Naive B cell (primary cell): ENCODE results near the gene CEBPE. TPM values are rescaled to one million over a fixed set of nuclear protein-coding genes. Genes with fewer than 3 reads are reported as not detected.
A peak's percentile ranks its signal among the peaks of the same experiment; 100 is the strongest.

Experiments
- ATAC-seq, 2 donors: fragments of 150-1000 bp; cut with Tn5 transposase; 2 replicates each; pipeline ENCODE4 v1.10.0; 2021; ENCODE audit warnings: low read depth in 2 of 2, mild to moderate bottlenecking in 2 of 2, moderate library complexity in 2 of 2
- DNase-seq: peaks from one replicate; pipeline ENCODE4 v3.0.0; 2022
- H3K27ac Mint-ChIP-seq, 6 donors: one replicate each; pipeline ENCODE4 v1.8.0; 2020 to 2022; ENCODE audit warnings: mild to moderate bottlenecking in 6 of 6, mixed read lengths in 6 of 6, moderate library complexity in 5 of 6, inconsistent platforms in 2 of 6
- H3K27me3 Mint-ChIP-seq, 3 donors: one replicate each; pipeline ENCODE4 v1.8.0; 2021 to 2022; ENCODE audit warnings: mixed read lengths in 3 of 3, mild to moderate bottlenecking in 1 of 3
- H3K36me3 Mint-ChIP-seq, 2 donors: one replicate each; pipeline ENCODE4 v1.8.0; 2020 to 2022; ENCODE audit warnings: mixed read lengths in 2 of 2, inconsistent platforms in 1 of 2, mild to moderate bottlenecking in 1 of 2
- H3K4me1 Mint-ChIP-seq, 3 donors: one replicate each; pipeline ENCODE4 v1.8.0; 2020 to 2022; ENCODE audit warnings: mixed read lengths in 3 of 3, inconsistent platforms in 1 of 3, mild to moderate bottlenecking in 1 of 3, moderate library complexity in 1 of 3
- H3K4me3 Mint-ChIP-seq, 8 donors: one replicate each; pipeline ENCODE4 v1.8.0; 2020 to 2022; ENCODE audit warnings: mild to moderate bottlenecking in 8 of 8, mixed read lengths in 8 of 8, moderate library complexity in 8 of 8, inconsistent platforms in 2 of 8
- H3K9me3 Mint-ChIP-seq, 7 donors: one replicate each; pipeline ENCODE4 v1.8.0; 2020 to 2022; ENCODE audit warnings: mixed read lengths in 7 of 7, mild to moderate bottlenecking in 5 of 7, inconsistent platforms in 2 of 7, moderate library complexity in 1 of 7
- polyA plus RNA-seq, 6 donors: library from polyadenylated mRNA; unstranded; fragments of 300-500 nt; fragmentation: Illumina TruSeq; gene quantifications; one replicate each; pipeline ENCODE4 v1.2.3, GENCODE V29; 2021; ENCODE audit warnings: low read depth in 6 of 6

CEBPE gene
- polyA plus RNA-seq, 6 donors from 2014 or later = 0.32 to 0.61 (median 0.44) TPM; not detected in 2

GRCh38 chr14:23101986-23102625, 16.9 kb downstream of the CEBPE start:
- Mint-ChIP-seq H3K27ac (no peak overlapping the region), H3K4me3 (no peak overlapping the region), H3K36me3 (no peaks in the 10 kb centered on the region), H3K4me1 (peaks cover 10 to 32% (median 16%) of the 10 kb centered on the region in 3 donors), H3K9me3 (no peaks in the 10 kb centered on the region), H3K27me3 (no peaks in the 10 kb centered on the region)
- ATAC-seq = no peak
- no peak for DNase-seq

- Mint-ChIP-seq H3K4me1 (peaks cover 10 to 34% (median 15%) of the 10 kb centered on the region in 3 donors), H3K9me3 (no peaks in the 10 kb centered on the region), H3K27ac (no peak overlapping the region), H3K36me3 (no peaks in the 10 kb centered on the region), H3K4me3 (no peak overlapping the region), H3K27me3 (no peaks in the 10 kb centered on the region)
- DNase-seq (no peak), ATAC-seq (no peak)
These were observed 17.7 kb downstream of the CEBPE start for GRCh38 chr14:23101213-23101970.

- Mint-ChIP-seq H3K9me3 (no peaks in the 10 kb centered on the region), H3K4me3 (peak overlapping the region in 2 of 8 donors; percentile 39 to 53), H3K4me1 (peaks cover 10 to 22% (median 11%) of the 10 kb centered on the region in 3 donors), H3K27me3 (no peaks in the 10 kb centered on the region), H3K36me3 (no peaks in the 10 kb centered on the region), H3K27ac (peak overlapping the region in 2 of 6 donors; percentile 13 to 65)
- DNase-seq (no peak), ATAC-seq (no peak)
These were observed 19.7 kb downstream of the CEBPE start for GRCh38 chr14:23099212-23099861.

- H3K4me1 Mint-ChIP-seq = peaks cover 10 to 22% (median 10%) of the 10 kb centered on the region in 3 donors
- H3K27ac Mint-ChIP-seq = peak overlapping the region in 1 of 6 donors; percentile 81
- no peaks in the 10 kb centered on the region for H3K9me3 Mint-ChIP-seq
- no peaks in the 10 kb centered on the region for H3K36me3 Mint-ChIP-seq
- DNase-seq (no peak), ATAC-seq (no peak)
- H3K27me3 Mint-ChIP-seq = no peaks in the 10 kb centered on the region
- H3K4me3 Mint-ChIP-seq = peak overlapping the region in 3 of 8 donors; percentile 25 to 80 (median 67)
These were observed 21.3 kb downstream of the CEBPE start for GRCh38 chr14:23097786-23098185.

- Mint-ChIP-seq H3K27me3 (no peaks in the 10 kb centered on the region), H3K36me3 (no peaks in the 10 kb centered on the region), H3K9me3 (no peaks in the 10 kb centered on the region), H3K4me1 (peaks cover 12 to 28% (median 16%) of the 10 kb centered on the region in 3 donors), H3K4me3 (no peak within 1 kb of the TSS), H3K27ac (no peak within 1 kb of the TSS)
- ATAC-seq (peak; percentile 83 to 85), DNase-seq (peak; percentile 99)
These were observed 23.6 kb downstream of the CEBPE start, which contains the start of gene C14orf119 for GRCh38 chr14:23095196-23096108. TSS of gene C14orf119 (plus strand) at chr14:23095505. CDS start at chr14:23097659, 2,154 bp downstream.

GRCh38 chr14:23094666-23095195, 24.3 kb downstream of the CEBPE start, which contains the start of gene ACIN1:
TSS of gene ACIN1 (minus strand) at chr14:23095136. CDS start at chr14:23095112, 24 bp downstream.
- peaks cover 12 to 24% (median 12%) of the 10 kb centered on the region in 3 donors for H3K4me1 Mint-ChIP-seq
- no peaks in the 10 kb centered on the region for H3K27me3 Mint-ChIP-seq
- no peak within 1 kb of the TSS for H3K27ac Mint-ChIP-seq
- ATAC-seq (peak; percentile 31 to 32), DNase-seq (no peak)
- peaks cover 0 to 1% of the 10 kb centered on the region in 2 donors for H3K36me3 Mint-ChIP-seq
- H3K9me3 Mint-ChIP-seq = no peaks in the 10 kb centered on the region
- no peak within 1 kb of the TSS for H3K4me3 Mint-ChIP-seq

GRCh38 chr14:23093991-23094665, 24.9 kb downstream of the CEBPE start:
- H3K27me3 Mint-ChIP-seq = no peaks in the 10 kb centered on the region
- H3K9me3 Mint-ChIP-seq = no peaks in the 10 kb centered on the region
- H3K4me3 Mint-ChIP-seq = no peak overlapping the region
- peaks cover 7 to 23% (median 17%) of the 10 kb centered on the region in 3 donors for H3K4me1 Mint-ChIP-seq
- DNase-seq (no peak), ATAC-seq (no peak)
- no peak overlapping the region for H3K27ac Mint-ChIP-seq
- peaks cover 0 to 7% of the 10 kb centered on the region in 2 donors for H3K36me3 Mint-ChIP-seq

GRCh38 chr14:23093526-23093925, 25.5 kb downstream of the CEBPE start:
- Mint-ChIP-seq H3K27ac (peak overlapping the region in 1 of 6 donors; percentile 42), H3K9me3 (no peaks in the 10 kb centered on the region), H3K36me3 (peaks cover 0 to 7% of the 10 kb centered on the region in 2 donors), H3K4me1 (peaks cover 7 to 23% (median 17%) of the 10 kb centered on the region in 3 donors), H3K27me3 (no peaks in the 10 kb centered on the region), H3K4me3 (peak overlapping the region in 2 of 8 donors; percentile 16 to 42)
- DNase-seq (no peak), ATAC-seq (no peak)

GRCh38 chr14:23093104-23093503, 26.0 kb downstream of the CEBPE start:
- Mint-ChIP-seq H3K9me3 (no peaks in the 10 kb centered on the region), H3K27ac (peak overlapping the region in 1 of 6 donors; percentile 42), H3K4me1 (peaks cover 7 to 23% (median 17%) of the 10 kb centered on the region in 3 donors), H3K36me3 (peaks cover 0 to 7% of the 10 kb centered on the region in 2 donors), H3K27me3 (no peaks in the 10 kb centered on the region), H3K4me3 (peak overlapping the region in 4 of 8 donors; percentile 16 to 42 (median 24))
- no peak for ATAC-seq
- no peak for DNase-seq

GRCh38 chr14:23091294-23092225, 27.5 kb downstream of the CEBPE start:
- Mint-ChIP-seq H3K4me3 (peak overlapping the region in 1 of 8 donors; percentile 30), H3K27me3 (no peaks in the 10 kb centered on the region), H3K9me3 (no peaks in the 10 kb centered on the region), H3K4me1 (peaks cover 11 to 16% (median 15%) of the 10 kb centered on the region in 3 donors), H3K27ac (peak overlapping the region in 2 of 6 donors; percentile 3 to 90), H3K36me3 (peaks cover 0 to 15% of the 10 kb centered on the region in 2 donors)
- DNase-seq (no peak), ATAC-seq (no peak)

- Mint-ChIP-seq H3K36me3 (peaks cover 0 to 23% of the 10 kb centered on the region in 2 donors), H3K27ac (no peak overlapping the region), H3K9me3 (no peaks in the 10 kb centered on the region), H3K4me1 (peaks cover 12 to 13% (median 12%) of the 10 kb centered on the region in 3 donors), H3K4me3 (no peak overlapping the region), H3K27me3 (no peaks in the 10 kb centered on the region)
- DNase-seq (no peak), ATAC-seq (no peak)
These were observed 28.8 kb downstream of the CEBPE start for GRCh38 chr14:23090254-23090636.
